HPDE6-E6E7 (cell line): ENCODE data around the gene RHEBL1.

Source experiments
- DNase-seq: peaks from one replicate; pipeline ENCODE4 v3.0.0; 2011; ENCODE audit warnings: missing footprints; ENCODE audit errors: extremely low spot score

Gene RHEBL1

DNA sequence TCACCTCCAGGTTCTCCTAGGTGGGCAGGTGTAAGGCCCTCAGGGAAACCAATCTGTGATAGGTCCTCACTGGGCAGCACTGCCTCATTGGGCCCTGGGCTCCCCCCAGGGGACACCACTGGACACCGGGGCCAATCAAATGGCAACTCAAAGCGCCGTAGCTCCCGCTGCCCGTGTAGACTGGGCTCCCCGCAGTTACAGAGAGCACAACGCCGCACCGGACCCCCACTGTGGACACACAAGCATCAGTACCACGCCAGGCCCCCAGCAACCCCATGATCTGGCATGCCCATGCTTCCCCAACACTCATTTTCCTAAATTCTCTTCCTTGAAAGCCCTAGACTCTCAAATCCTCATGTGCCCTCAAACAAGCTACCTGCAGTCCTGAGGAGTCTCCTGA is 15.3 kb downstream of the RHEBL1 start:
- DNase-seq: no peak

DNA sequence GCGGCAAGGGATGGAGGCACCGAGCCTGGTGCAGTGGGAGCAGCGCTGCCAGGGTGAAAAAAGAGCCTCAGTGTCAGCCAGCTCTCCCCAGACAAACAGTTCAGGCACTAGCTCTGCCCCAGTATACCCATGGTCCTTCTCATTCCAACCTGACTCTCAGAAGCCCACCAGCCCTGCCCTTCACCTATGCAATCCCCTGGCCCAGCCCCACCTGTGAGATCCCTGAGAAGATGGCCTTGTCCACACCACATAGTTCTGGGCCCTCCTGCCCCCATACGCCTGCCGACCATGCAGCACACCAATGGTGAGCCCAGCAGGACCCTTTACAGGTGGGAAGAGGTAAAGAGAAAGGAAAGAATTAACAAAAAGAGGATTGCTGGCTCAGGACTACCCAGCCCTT is 15.7 kb downstream of the RHEBL1 start:
- no peak for DNase-seq

GRCh38 chr12:49052451-49053208 is 17.1 kb downstream of the RHEBL1 start:
- no peak for DNase-seq

GRCh38 chr12:49051777-49052438 is 17.9 kb downstream of the RHEBL1 start:
- DNase-seq: no peak

DNA sequence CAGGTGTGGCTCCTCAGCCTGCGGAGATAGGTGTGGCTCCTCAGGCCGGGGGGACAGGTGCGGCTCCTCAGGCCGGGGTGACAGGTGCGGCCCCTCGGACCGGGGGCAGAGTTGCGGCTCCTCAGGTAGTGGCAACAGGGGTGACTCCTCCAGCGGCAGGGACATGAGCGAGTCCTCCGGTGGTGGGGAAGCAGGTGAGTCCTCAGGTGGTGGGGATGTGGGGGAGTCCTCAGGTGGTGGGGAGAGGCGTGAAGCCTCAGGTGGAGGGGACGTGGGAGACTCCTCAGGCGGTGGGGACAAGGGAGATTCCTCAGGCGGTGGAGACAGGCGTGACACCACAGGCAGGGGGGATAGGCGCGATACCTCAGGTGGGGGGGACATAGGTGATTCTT is 18.4 kb downstream of the RHEBL1 start:
- DNase-seq: no peak

DNA sequence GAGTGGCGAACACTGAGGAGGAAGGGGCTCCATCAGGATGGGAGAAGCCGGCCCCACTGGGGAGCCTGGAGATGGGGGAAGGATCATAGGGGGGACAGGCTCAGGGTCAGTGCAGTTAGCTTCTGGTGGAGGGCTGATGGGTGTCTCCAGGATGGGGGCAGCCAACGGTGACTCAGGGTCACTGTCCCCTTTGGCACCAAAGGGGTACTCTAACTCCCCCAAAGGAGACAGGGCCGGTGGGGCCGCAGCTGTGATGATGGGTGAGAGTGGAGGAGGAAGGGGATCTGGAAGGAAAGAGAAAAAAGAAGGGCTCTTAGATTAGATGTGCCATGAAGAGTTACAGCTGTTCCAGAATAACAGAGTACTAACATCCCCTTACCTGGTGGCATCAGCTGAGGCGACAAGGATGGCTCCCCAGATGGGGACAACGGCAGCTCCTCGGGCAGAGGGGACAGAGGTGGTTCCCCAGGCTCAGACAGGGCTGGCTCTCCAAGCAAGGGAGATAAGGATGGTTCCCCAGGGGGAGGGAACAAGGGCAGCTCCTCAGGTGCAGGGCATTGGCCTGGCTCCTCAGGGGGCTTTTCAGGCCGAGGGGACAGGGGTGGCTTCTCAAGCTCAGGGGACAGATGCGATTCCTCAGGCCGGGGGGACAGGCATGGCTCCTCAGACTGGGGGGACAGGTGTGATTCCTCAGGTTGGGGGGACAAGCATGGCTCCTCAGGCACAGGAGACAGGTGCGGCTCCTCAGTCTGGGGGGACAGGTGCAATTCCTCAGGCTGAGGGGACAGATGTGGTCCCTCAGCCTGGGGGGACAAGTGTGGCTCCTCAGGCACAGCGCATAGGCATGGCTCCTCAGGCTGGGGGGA is 19.0 kb downstream of the RHEBL1 start:
- DNase-seq: no peak

DNA sequence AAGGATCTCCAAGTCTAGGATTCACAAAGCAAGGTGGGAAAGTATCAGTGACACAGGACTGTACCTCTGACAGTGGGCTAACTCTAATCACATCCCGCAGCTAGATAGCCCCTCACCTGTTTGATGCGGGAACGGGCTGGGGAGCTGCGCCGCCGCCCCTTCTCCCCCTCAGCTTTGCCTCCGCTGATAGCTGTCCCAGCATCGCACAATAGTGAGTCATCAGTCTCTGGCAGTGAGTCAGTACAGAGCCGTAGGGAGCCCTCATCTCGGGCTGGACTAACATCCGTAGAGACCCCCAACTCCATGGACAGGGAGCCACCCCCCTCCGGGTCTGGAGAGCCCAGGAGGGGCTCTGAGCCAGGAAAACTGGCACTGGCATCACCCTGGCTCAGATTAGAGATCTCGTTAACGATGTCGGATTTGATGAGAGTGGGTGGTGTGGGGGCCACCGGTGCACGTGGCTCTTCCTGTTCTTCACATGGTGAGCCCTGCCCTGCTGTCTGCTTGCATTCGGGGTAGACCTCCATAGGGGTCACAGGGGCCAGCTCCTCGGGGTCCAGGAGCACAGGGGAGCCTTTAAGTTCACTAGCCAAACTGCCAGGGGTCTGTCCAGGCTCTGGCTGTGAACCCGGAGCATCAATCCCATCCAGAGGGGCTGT is 20.1 kb downstream of the RHEBL1 start:
- no peak for DNase-seq

DNA sequence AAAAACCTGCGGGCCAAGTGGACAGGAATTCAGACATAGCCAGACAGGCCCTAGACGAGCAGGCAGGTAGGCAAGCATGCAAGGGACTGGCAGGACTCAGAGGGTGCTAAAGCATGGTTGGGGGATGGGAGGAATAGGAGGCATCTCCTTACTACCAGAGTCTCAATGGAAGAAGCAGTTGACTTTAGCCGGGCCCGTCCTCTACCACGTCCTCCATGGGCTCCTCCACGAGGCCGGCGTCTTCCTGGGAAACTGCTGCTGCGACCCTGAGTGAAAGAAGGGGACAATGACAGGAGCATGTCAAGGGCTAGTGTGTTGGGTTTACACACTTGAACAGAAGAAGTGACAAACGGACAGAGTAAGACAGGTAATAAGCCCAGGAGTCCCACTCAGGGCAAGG is 20.8 kb downstream of the RHEBL1 start:
- DNase-seq: no peak

GRCh38 chr12:49046129-49046895 is 23.5 kb downstream of the RHEBL1 start:
- no peak for DNase-seq

GRCh38 chr12:49044660-49045059 is 25.1 kb downstream of the RHEBL1 start:
- no peak for DNase-seq

DNA sequence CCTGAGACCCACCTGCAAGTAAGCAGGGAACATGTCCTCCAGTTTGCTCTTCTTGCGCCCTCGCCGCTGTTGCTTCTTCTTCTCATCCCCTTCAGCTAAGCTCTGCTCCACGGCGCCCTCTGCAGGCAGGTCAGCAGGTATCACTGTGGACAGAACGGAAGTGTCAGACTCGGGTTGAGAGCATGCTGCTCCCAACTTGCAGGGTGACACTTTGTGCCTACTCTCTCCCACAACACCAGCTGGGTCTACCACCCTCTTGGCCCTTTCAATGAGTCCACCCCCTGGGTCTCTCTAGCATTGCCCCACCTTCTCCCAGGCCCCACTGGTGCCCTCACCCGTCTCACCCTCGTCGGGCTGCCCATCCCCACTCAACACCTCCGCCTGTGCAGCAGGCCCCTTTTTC is 25.9 kb downstream of the RHEBL1 start:
- DNase-seq: no peak

- DNase-seq: no peak
Measured at GRCh38 chr12:49043241-49043640, 26.5 kb downstream of the RHEBL1 start.

- no peak for DNase-seq
Measured at GRCh38 chr12:49041881-49042484, 27.8 kb downstream of the RHEBL1 start.

GRCh38 chr12:49041036-49041880 is 28.5 kb downstream of the RHEBL1 start:
- no peak for DNase-seq

DNA sequence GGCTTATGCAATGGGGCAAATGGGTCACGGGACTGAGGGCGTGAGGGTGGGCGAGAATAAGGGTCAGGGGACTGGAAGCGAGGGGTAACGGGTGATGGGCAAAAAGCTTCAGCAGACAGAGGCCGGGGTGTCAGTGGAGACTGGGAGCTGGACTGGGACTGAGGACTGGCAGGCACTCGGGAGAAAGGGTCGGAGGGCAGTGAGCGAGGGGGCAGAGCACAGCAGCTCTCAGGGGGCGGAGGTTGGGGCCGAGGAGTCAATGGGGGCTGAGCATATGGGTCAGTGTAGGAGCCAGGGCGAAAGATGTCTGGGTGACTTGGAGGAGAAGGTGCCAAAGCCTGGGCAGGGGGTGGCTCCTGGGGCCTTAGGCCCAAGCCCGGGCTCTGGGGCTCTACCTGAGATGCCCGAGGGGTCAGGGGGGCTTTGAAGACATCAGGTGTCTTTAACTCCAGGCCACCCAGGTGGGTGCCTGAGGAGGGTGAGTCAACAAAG is 29.4 kb downstream of the RHEBL1 start:
- DNase-seq: no peak

- DNase-seq: no peak
Measured at GRCh38 chr12:49039421-49040363, 30.1 kb downstream of the RHEBL1 start.

DNA sequence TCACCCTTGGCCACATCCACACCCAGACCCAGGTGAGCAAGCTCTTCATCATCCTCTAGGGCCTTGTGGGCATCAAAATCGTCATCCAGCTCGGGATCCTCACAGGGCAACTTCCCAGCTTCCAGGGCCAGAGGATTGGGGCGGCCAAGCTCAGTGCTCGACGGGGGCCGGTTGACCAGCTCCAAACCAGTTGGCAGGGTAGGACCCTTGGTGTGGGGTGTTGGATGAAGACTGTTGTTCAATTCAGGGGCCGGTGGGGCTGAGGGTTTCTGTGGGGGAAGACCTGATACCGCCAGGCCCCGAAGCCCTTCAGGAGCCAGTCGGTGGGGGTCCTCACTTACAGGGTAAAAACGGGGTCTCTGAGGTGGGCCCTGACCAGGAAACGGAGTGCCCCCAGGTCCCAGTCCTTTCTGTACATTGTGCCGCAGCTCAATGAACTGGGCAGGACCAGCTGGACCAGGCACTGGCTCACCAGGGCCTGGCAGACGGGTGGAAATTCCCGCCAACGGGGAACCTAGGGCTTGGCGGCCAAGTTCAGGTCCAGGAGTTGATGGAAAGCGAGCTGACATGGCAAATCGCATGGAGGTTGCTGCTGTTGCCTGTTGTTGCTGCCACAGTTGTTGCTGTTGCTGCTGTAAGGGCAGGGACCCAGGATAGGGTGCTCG is 31.4 kb downstream of the RHEBL1 start:
- DNase-seq: no peak

- DNase-seq: no peak
Measured at GRCh38 chr12:49037947-49038237, 31.9 kb downstream of the RHEBL1 start.
